SKM-1 treated with dmso at 0.1 percent for 144 hours (cell line): ENCODE measurements around the gene STXBP2.

Source experiments
- DNase-seq: peaks from one replicate; lab custom pipeline; 2025; ENCODE audit not compliant: unreplicated experiment; lab: John Stamatoyannopoulos, UW

STXBP2 gene

DNA sequence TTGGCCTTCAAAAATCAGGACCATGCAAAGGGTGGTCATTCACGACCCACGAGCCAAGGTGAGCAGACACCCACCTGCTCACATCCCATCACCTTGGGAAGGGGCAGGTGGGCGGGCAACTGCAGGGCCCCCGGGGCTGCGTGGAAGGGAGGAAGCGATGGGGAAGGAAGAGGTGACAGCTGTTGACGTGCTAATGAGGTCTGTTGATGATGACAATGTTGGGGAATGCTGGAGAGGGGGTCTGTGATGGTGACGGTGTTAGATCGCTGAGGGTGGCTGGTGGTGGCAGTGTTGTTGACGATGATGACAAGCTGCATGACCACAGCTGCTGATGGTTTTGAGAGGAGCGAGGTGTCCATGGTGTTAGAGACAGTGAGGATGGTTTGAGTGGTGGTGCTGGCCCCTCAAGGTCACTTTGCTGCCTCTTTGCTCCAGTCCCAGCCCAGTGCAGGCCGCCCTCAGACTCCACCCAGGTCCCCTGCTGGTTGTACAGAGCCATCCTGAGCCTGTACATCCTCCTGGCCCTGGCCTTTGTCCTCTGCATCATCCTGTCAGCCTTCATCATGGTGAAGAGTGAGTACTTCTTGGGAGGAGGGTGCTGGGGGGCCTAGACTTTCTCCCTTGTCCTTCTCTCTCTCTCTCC is 40.9 kb downstream of the STXBP2 start:
- no peak for DNase-seq

GRCh38 chr19:7678971-7679751 is 42.3 kb downstream of the STXBP2 start:
- no peak for DNase-seq

DNA sequence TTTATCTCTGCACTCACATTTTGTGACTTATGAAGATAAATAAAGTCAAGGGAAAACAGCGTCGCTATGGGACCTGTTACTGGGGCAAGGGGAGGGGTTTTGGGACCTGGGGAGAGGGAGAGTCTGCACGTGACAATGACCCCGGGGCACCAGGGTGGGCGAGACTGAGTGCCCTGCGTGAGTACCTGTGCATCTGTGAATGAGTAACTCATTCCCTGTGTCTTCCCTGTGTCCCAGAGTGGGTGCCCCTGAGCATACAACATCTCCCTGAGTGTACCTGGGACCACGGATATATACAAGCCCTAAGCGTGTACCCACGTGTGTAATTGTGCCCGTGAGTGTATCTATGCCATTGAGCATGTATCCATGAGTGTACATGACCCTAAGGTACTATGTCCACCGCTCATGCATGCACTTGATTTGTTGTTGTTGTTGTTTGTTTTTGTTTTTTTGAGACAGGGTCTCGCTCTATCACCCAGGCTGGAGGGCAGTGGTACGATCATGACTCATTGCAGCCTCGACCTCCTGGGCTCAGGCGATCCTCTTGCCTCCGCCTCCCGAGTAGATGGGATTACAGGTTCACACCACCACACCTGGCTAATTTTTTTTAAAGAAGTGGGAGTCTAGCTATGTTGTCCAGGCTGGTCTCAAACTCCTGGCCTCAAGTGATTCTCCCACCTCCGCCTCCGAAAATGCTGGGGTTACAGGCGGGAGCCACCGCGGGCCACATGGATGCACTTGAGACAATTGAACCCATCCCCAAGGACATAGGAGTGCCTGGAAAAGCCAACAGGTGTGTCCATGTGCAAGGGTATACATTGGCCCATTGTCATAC is 43.1 kb downstream of the STXBP2 start:
- no peak for DNase-seq

GRCh38 chr19:7680606-7681339 is 43.9 kb downstream of the STXBP2 start, which contains the start of gene TRAPPC5:
TRAPPC5 (plus strand) TSS chr19:7680833; CDS start chr19:7682254, 1,421 bp downstream.
- DNase-seq, result peak; percentile 82

GRCh38 chr19:7681340-7682174 is 44.6 kb downstream of the STXBP2 start:
- DNase-seq, result peak; percentile 97

GRCh38 chr19:7682175-7682855 is 45.4 kb downstream of the STXBP2 start:
- DNase-seq, result no peak

DNA sequence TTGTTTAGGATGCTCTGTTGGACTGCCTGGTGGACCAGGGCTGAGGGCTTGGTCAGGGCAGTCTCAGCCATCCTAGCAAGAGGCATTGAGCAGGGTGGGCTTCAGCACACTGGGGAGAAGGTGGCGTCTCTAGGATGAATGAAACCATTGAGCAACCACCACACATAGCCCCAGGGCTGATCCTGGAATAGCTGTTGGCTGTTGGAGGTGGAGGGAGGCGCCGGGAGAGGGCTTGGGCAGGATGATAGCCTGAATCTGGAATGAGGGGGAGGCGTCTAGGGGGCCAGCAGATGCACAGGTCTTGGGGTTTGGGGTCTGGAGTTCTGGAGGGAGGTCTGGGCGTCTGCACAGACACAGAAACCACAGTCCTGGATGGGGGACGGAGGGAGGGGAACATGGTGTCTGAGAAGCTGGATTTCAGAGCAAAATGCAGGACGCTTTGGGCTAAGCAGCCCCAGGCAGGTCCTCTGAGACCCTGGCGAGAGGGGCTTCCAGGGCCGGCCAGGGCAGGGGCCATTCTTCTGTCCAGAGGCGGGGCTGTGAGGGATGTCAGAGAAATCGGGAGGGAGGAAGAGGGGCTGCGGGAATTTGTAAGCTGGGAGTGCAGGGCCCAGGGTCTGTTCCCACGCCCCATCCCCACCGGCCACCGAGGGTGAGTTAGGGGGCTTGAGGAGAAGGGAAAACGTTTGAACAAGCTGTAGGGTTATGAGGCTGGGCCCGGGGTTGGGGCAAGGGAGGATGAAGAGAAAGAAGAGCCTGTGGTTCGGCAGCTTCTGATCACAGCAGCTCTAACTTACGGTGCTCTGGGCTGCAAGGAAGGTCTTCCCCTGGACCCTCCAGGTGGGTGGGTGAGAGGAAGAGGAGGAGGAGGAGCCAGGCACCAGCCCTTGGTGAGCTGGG is 48.9 kb downstream of the STXBP2 start:
- no peak for DNase-seq

DNA sequence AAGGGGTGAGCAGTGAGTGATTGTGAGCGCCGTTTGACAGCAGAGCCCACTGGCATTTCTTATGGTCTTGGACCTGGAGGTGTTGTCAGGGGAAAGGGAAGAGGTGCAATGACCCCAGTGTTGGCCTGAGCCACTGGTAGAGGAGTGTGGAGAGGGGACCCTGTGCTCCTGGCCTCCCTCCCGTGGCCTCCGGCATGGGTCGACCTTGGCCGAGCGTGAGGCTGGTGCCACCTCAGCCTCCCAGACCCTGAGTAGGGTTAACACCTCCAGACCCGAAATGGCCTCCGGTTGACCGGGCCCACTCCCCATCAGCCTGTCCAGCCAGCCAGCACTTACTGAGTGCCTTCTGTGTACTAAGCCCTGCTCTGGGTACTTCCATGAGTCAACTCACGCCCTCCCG is 50.3 kb downstream of the STXBP2 start:
- DNase-seq, result no peak

GRCh38 chr19:7689165-7689564 is 52.3 kb downstream of the STXBP2 start:
- no peak for DNase-seq

DNA sequence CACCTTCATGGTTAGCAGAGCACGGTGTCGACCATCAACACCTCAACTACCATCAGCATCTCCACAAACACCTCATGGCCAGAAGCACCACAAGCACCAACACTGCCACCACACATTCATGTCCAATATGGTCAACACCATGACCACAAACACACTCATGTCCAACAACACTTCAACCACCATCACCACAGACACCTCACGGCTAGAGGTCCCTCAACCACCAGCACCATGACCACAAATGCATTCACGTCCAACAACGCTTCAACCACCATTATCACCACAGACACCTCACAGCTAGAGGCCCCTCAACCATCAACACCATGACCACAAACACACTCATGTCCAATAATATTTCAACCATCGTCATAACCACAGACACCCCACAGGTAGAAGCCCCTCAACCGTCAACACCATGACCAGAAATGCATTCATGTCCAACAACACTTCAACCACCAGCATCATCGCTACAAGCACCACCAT is 53.9 kb downstream of the STXBP2 start:
- DNase-seq, result no peak

DNA sequence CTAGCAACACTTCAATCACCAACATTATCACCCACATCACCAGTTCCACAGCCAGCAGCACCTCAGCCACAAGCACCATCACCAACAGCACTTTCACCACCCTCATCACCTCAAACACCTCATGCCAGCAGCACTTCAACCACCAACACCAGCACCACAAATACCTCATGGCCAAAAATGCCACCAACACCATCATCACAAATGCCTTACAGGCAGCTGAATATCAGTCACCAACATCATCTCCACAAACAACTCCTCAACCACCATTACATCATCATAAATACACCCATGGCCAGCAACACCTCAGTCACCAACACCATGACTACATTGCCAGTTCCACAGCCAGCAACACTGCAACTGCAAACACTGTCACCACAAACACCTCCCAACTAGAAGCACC is 54.6 kb downstream of the STXBP2 start:
- DNase-seq, result no peak

GRCh38 chr19:7692417-7693088 is 55.6 kb downstream of the STXBP2 start:
- DNase-seq, result no peak

DNA sequence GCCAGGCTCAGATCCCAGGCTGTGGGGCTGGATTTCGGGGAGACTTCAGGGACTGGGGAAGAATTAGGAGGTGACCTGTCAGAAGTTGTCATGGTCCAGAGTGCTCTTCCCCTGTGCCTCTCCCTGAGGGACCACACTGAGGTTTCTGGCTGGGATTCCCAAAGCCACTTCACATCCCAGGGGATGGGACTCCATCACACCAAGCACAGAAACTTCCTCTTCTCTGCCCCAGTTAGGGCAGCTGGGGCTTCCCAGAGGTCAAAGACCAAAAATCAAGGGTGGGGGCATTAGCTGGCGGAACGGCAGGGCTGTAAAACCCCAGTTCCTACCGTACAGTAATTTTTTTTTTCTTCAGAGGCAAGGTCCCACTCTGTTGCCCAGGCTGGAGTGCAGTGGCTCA is 57.6 kb downstream of the STXBP2 start:
- no peak for DNase-seq
